Measurements from ENCODE around the gene DACT2. TPM values are rescaled to one million over a fixed set of nuclear protein-coding genes. Genes with fewer than 3 reads are reported as not detected.
"Not testable (repeated sequence)": the region's sequence is repeated elsewhere in the genome, so short reads cannot be mapped to it uniquely, and the experiment has no call there.

The DACT2 gene, protein sequence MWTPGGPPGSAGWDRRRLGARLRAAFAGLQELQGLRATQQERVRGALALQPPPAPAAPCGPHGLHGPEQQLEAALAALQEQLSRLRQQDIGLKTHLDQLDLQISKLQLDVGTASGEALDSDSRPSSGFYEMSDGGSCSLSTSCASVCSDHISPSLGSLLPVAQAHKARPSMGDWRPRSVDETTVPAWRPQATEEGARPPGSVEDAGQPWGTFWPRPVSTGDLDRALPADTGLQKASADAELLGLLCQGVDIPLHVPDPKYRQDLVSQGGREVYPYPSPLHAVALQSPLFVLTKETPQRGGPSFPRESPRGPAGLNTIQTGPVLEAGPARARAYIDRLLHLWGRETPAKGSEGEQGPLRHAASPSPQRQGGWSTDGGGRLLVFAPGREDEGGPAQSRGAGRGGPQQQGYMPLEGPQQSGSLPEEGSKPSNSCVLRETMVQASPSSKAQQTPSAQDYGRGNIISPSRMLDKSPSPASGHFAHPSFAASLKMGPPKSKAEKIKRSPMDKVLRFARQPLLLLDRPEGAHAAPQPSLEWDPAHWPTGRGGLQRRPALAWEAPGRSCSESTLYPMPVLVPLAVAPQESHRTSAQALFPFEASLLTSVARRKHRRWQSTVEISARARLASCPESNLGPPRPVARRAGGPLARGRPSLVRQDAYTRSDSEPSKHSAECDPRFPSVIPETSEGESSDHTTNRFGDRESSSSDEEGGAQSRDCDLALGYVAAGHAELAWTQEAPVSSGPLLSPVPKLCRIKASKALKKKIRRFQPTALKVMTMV
- total RNA-seq (2014; rRNA removed; shearing (Covaris generic)): not detected in 2 replicates

- DNase-seq (ENCODE audit: low spot score): no peak
- in situ Hi-C loops (cut with HindIII; ENCODE audit: low sequenced_read_pairs): no loop called here
Measured at GRCh38 chr6:168319279-168320111, at the start of gene DACT2. Gene DACT2 (minus strand): TSS chr6:168319777. CDS start chr6:168319633, 144 bp downstream.

DNA sequence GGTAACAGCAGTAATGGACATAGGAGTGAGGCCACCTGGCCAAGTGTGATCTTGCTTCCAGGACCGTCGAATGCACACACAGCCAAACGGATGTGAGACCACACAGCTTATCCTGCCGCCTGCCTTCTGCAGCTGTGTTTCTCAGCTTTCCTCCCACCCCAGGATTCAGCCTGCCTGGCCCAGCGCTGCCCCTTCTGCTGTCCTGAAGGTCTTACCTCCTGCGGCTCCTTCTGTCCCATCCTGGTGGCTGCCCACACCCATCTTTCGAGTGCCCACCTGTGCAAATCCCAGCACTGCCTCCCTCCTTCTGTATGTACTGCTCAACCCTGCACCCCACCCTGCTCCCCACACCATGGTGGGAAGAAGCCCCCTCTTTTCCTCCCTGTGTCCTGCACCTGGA is 49.4 kb upstream of the DACT2 start:
- DNase-seq (ENCODE audit: low spot score): no peak

GRCh38 chr6:168368066-168368820 is 48.7 kb upstream of the DACT2 start:
- no peak for DNase-seq (ENCODE audit: low spot score)
- in situ Hi-C loops (cut with HindIII; ENCODE audit: low sequenced_read_pairs): no loop called here

More for the DNA sequence above, 49.4 kb upstream of the DACT2 start:
- in situ Hi-C loops (cut with HindIII; ENCODE audit: low sequenced_read_pairs): no loop called here

DNA sequence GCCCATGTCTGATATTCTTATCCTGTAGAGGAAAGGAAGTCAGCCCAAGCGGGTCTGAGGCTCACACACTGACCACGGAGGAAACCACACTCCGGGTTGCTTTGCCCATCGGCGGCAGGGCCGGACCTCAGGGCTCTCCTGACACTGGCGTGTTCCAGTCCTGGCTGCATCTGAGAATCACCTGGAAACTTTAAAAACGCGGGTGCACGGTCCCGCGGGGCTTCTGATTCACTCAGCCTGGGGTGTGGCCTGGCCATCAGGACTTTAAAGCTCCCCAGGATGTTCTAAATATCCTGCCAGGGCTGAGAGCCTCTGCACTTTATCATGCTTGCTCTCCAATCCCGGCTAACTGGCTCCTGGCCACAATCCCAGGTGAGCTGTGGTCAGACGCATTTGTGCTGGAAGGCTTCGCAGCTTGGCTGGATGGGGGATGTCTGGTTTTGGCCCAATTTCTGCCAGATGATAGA is 47.7 kb upstream of the DACT2 start:
- in situ Hi-C loops (cut with HindIII; ENCODE audit: low sequenced_read_pairs): no loop called here
- DNase-seq (ENCODE audit: low spot score): no peak

- no peak for DNase-seq (ENCODE audit: low spot score)
- in situ Hi-C loops (cut with HindIII; ENCODE audit: low sequenced_read_pairs): no loop called here
Measured at GRCh38 chr6:168366473-168366872, 46.9 kb upstream of the DACT2 start.

GRCh38 chr6:168365422-168366165 is 46.0 kb upstream of the DACT2 start:
- in situ Hi-C loops (cut with HindIII; ENCODE audit: low sequenced_read_pairs): no loop called here
- DNase-seq (ENCODE audit: low spot score): no peak

DNA sequence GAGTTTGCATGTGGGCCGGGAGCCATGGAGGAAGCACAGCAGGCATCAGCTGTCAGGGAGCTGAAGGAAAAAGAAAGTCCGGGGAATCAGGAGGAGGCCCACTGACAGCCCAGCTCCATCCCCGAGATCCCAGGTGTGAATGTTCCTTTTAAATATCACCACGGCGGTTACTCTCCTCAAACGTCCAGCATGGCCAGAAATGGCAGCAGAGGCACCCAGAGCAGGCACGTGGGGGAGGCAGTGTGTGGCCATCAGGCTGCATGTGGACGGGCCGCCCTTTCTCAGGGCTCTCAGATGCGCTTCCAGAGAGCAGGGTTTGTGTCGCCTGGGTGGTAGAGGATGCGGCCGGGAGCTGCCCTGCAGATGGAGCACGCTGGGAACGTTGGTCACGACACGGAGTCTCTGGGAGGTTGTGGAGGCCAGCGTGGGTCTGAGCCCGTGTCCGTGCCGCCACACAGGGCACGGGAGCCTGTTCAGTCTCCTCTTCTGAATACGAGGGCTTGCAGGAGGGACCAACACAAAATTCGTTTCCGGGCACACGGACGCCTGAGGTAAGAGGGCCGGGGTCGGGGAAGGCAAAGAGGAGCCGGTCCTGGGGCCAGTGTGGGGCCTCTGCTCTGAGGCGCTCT is 45.3 kb upstream of the DACT2 start:
- in situ Hi-C loops (cut with HindIII; ENCODE audit: low sequenced_read_pairs): no loop called here
- no peak for DNase-seq (ENCODE audit: low spot score)

GRCh38 chr6:168363811-168364792 is 44.5 kb upstream of the DACT2 start:
- DNase-seq (ENCODE audit: low spot score): no peak
- in situ Hi-C loops (cut with HindIII; ENCODE audit: low sequenced_read_pairs): no loop called here

- in situ Hi-C loops (cut with HindIII; ENCODE audit: low sequenced_read_pairs): no loop called here
- DNase-seq (ENCODE audit: low spot score): no peak
Measured at GRCh38 chr6:168363302-168363701, 43.7 kb upstream of the DACT2 start.

GRCh38 chr6:168362276-168362990 is 42.9 kb upstream of the DACT2 start:
- no peak for DNase-seq (ENCODE audit: low spot score)
- in situ Hi-C loops (cut with HindIII; ENCODE audit: low sequenced_read_pairs): no loop called here

DNA sequence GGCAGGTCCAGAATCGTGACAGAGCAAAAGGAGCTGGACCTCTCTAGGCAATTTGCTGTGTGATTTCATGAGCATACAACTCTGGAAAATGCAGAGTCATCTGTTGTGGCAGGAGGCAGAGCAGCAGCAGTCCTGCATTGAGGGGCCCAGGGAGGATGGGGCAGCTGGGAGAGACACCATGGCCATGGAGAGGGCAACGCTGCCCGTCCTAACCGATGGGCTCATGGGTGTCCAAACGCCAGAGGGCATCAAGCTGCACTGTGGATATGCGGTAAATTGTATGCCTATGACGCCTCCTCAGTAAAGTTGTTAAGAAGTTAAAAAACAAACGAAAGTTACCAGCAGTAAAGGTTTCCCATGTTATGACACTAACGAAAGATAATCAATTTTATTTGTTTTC is 42.2 kb upstream of the DACT2 start:
- DNase-seq (ENCODE audit: low spot score): no peak
- in situ Hi-C loops (cut with HindIII; ENCODE audit: low sequenced_read_pairs): no loop called here

GRCh38 chr6:168359794-168360193 is 40.2 kb upstream of the DACT2 start:
- in situ Hi-C loops (cut with HindIII; ENCODE audit: low sequenced_read_pairs): no loop called here
- DNase-seq (ENCODE audit: low spot score): no peak

GRCh38 chr6:168358842-168359420 is 39.4 kb upstream of the DACT2 start:
- DNase-seq (ENCODE audit: low spot score): no peak
- in situ Hi-C loops (cut with HindIII; ENCODE audit: low sequenced_read_pairs): no loop called here

- DNase-seq (ENCODE audit: low spot score); in situ Hi-C loops (cut with HindIII; ENCODE audit: low sequenced_read_pairs): not testable (repeated sequence)
Measured at GRCh38 chr6:168356872-168357271, 37.3 kb upstream of the DACT2 start.

GRCh38 chr6:168355716-168356522 is 36.3 kb upstream of the DACT2 start:
- DNase-seq (ENCODE audit: low spot score): no peak
- in situ Hi-C loops (cut with HindIII; ENCODE audit: low sequenced_read_pairs): no loop called here
